GM19468 (cell line): ENCODE results near the gene AOC3.

Experiments
- ATAC-seq: cut with Tn5 transposase; IDR thresholded peaks from one replicate; pipeline ENCODE4 v1.9.1; 2021; ENCODE audit warnings: mild to moderate bottlenecking, moderate library complexity, moderate number of reproducible peaks; ENCODE audit not compliant: unreplicated experiment; ENCODE audit errors: extremely low read depth

The AOC3 gene

GRCh38 chr17:42850954-42851353 is at the start of gene AOC3:
TSS of gene AOC3 (plus strand) at chr17:42851199. CDS start at chr17:42851344, 145 bp downstream.
- no peak for ATAC-seq

- ATAC-seq, result no peak
Measured at GRCh38 chr17:42803074-42803883, 47.7 kb upstream of the AOC3 start.

- ATAC-seq, result no peak
Measured at GRCh38 chr17:42804918-42805367, 46.1 kb upstream of the AOC3 start.

- ATAC-seq, result no peak
Measured at GRCh38 chr17:42806249-42806648, 44.8 kb upstream of the AOC3 start.

- no peak for ATAC-seq
Measured at GRCh38 chr17:42809250-42809649, 41.7 kb upstream of the AOC3 start.

GRCh38 chr17:42814633-42815399 is 36.2 kb upstream of the AOC3 start:
- ATAC-seq, result no peak

GRCh38 chr17:42817866-42818265 is 33.1 kb upstream of the AOC3 start:
- no peak for ATAC-seq

GRCh38 chr17:42818379-42818778 is 32.6 kb upstream of the AOC3 start:
- no peak for ATAC-seq

- no peak for ATAC-seq
Measured at GRCh38 chr17:42819939-42820535, 31.0 kb upstream of the AOC3 start.

GRCh38 chr17:42821176-42821575 is 29.8 kb upstream of the AOC3 start:
- ATAC-seq, result no peak

- no peak for ATAC-seq
Measured at GRCh38 chr17:42827472-42827871, 23.5 kb upstream of the AOC3 start.

GRCh38 chr17:42830971-42831370 is 20.0 kb upstream of the AOC3 start:
- no peak for ATAC-seq

GRCh38 chr17:42832213-42832933 is 18.6 kb upstream of the AOC3 start:
- no peak for ATAC-seq

- peak; percentile 59 for ATAC-seq
Measured at GRCh38 chr17:42832934-42833766, 17.8 kb upstream of the AOC3 start, which contains the start of gene PSME3. TSS of gene PSME3 (plus strand) at chr17:42833397. CDS start at chr17:42833632, 235 bp downstream.

- ATAC-seq, result no peak
Measured at GRCh38 chr17:42833767-42834422, 17.1 kb upstream of the AOC3 start.

GRCh38 chr17:42835732-42836131 is 15.3 kb upstream of the AOC3 start:
- no peak for ATAC-seq

- no peak for ATAC-seq
Measured at GRCh38 chr17:42841975-42842685, 8.9 kb upstream of the AOC3 start.

- ATAC-seq, result no peak
Measured at GRCh38 chr17:42843358-42843934, 7.6 kb upstream of the AOC3 start.
